Stimulated activated CD8-positive, alpha-beta memory T cell treated with anti-CD3 and anti-CD28 coated beads, Interleukin-12 subunit alpha, Interleukin-12 subunit beta, amount 100 ng/mL, for 1 hour (primary cell): ENCODE data around the gene GORAB.

ENCODE experiments used
- DNase-seq: peaks from one replicate; pipeline ENCODE4 v3.0.0-alpha.2; 2020; ENCODE audit warnings: low read depth

The GORAB gene

DNA sequence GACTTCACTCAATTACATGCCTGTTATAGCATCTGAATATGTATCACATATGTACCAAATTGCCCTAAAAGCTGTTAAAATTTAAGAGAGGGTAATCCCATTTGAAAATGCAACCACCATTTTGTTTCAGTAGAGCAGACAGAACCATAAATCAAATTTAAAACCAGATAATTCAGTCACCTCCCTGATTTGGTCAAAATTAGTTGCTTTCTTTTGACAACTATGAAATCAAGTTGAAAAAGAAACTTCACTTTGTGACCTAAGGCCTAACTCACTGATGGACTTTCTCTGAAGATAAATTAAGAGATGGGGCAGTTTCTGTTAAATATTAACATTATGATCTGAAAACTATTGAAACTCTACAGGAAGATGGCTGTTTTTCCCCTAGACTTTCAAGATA is 6.7 kb downstream of the GORAB start:
- DNase-seq, result no peak

DNA sequence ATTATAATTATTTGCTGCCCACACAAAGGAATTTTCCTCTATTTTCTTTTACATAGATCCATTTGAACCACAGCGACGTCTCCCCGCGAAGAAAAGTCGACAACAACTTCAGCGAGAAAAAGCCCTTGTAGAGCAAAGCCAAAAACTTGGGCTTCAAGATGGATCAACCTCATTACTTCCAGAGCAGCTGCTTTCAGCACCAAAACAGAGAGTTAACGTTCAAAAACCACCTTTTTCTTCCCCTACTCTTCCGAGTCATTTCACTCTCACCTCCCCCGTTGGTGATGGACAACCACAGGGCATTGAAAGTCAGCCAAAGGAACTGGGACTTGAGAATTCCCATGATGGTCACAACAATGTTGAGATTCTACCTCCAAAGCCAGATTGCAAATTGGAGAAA is 7.2 kb downstream of the GORAB start:
- DNase-seq, result no peak

DNA sequence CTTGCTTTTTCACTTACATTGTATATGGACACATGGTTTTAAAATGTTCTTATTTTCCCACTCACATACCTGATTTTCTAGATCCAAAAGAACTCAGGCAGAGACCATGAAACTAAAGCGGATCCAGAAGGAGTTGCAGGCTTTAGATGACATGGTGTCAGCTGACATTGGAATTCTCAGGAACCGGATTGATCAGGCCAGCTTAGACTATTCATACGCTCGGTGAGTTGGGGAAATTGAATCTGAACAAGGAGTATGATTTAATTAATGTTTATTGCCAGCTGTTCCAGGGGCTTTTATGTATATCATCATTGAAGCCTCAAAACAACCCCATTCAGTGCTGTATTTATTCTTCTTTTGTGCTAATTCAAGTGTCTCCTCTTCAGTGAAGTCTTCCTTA is 12.7 kb downstream of the GORAB start:
- DNase-seq, result no peak

DNA sequence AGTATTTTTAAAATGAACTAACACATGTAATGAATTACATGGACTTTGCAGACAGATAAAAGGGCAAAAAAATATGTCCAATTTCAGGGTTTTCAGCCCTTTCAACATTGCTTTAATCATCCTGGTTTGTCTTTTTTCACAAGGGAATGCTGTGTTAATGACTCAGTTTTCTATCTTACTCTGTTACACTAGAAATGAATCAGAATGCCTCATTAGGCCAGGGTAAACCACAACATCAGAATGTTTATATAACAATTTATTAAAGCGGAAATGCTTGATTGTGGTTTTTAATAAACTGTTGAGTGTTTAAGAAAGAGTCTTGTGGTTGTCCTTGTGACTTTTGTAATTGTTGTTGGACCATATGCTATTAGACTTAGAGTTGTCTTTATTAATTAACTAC is 13.5 kb downstream of the GORAB start:
- no peak for DNase-seq

DNA sequence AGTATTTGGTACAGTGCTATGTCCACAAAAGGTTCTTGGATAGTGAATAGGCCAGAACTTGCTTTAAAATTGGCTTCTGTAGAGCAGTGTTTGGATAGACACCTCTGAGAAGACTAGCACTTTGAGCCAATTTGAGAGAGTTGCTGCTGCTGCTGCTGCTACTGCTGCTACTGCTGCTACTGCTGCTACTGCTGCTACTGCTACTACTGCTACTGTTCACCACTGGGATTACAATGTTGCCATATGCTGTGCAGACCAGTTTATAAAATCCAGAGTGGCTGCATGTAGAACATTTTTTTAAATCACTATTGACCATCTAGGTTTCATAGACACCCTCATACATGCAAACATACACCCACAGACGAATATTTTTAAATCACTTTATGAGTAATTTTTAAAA is 15.3 kb downstream of the GORAB start:
- no peak for DNase-seq

DNA sequence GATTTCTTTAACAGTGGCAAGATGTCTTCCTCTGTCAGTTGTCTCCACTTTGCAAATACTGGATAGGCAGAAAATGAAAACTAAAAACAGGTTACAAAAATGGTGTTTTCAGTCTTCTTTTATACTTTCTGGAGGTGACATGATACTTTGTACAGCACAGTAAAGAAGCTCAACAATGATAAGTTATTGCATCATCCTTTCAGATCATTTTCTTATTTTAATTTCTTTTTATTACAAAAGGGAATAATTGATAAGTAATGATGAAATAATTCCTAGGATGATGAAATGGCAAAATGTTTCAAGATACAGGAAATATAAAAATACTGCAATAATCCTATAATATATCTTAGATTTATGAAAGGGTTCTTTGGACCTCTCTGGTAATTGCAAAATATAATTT is 16.5 kb downstream of the GORAB start:
- DNase-seq, result no peak

DNA sequence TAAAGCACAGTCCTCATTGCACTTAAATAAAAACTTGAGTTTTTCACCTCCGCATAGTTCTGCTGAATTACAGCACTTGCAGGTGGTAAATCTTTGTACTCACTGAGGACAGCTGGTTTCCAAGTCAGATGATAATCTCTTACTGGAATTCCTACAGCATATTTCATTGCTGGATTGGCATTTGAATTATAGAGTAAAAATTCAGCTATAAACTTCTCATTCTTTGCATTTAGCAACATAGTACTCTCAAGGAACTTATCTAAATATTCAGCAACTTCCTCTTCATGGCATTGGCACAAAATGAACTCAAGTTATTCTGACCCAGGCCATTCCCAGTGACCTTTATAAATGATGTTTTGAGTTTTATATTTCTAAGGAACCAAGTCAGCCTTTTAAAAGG is 23.4 kb downstream of the GORAB start:
- no peak for DNase-seq

DNA sequence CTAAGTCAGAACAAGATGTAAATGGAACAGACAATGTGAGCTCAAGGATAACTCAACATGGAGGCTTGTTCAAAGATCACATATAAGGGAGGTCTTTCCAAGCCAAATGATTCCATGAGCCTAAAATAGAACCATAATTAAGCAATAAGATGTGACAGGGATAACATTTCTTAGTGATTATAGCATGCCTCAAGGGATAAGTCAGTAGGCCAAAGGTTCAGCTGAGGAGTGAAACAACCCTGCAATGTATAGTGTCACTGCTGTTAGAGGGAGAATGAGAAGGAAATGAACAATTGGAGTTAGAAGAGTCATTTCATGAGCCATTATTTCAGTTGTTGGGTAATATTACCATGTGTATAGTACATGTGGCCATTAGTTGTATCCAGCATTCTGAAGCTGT is 25.0 kb downstream of the GORAB start:
- DNase-seq, result no peak

DNA sequence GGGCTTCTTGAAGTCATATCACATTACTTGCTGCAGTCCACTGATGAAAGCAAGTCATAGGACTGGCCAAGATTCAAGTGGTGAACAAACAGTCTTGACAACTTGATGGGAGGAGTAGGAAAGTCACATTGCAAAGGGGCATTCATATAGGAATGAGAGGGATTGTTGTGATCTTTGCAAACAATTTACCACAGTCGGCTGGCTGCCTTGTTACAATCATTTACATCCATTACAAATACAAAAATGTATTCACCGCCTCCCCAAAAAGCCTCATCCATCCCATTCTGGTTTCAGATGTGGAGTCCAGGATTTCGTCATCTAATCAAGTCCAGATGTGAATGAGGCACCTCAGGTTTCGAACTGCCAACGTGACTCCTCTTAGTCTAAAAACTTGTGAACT is 26.8 kb downstream of the GORAB start:
- DNase-seq, result no peak

DNA sequence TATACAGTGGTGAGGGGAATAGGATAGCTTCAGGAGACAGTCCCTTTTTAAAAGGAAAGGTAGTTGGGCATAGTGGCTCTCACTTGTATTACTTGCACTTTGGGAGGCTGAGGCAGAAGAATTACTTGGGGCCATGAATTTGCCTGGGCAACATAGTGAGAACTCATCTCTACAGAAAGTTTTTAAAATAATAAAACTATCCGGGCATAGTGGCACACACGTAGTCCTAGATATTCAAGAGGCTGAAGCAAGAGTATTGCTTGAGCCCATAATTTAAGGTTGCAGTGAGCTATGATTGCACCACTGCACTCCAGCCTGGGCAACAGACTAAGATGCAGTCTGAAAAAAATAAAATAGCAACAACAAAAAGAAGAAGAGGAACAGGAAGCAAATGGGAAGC is 27.2 kb downstream of the GORAB start:
- no peak for DNase-seq

DNA sequence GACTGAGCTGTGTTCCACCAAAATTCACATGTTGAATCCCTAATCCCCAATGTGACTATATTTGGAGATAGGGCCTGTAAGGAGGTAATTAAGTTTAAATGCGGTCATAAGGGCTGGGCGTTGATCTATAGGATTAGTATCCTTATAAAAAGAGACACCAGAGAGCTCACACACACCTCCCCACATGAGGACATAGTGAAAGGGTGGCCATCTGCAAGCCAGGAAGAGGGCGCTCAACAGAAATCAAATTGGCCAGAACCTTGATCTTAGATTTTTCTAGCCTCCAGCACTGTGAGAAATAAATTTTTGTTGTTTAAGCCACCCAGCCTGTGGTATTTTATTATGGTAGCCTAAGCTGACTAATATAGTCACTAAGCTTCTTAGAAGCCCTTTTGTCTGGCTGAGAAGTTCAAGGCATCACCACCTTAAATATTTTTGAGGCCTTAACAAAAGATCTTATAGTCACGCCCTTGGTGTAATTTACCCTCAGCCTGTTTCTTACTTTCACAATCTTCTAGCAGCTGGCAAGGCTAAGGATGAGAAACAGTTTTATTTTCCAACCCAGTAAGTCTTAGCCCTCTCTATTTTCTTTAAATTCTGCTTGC is 28.8 kb downstream of the GORAB start:
- no peak for DNase-seq

DNA sequence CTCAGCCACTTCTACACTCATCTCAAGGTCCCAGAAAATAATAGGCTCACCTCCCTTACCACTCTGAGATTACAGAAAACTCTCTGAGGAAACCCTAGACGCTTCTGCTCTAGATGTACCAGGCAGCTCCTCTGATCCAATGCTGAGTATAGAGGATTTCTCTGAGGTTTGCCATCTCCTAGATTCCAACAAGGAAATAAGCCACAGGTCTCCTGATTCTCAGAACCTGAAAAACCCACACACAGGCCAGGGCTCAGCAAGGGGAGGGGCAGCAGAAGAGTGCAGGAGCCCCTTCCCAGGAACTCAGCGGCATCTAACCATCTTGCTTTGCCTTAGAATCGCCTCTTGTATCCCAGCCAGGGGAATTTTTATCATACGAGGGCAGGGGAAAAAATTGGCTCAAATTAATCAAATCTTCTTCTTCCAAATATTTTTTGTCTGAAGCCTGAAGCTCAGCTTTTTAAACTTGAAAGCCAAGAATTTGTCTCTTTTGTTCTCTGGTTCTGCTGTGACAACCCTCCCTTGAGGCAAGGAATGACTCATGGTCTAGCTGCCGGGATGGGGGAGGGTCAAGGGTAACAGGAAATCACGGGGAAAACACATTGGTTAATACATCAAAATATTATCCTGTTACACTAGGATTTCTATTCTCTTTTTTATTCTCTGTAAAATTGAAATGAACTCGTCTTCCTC is 30.8 kb downstream of the GORAB start:
- DNase-seq, result no peak

DNA sequence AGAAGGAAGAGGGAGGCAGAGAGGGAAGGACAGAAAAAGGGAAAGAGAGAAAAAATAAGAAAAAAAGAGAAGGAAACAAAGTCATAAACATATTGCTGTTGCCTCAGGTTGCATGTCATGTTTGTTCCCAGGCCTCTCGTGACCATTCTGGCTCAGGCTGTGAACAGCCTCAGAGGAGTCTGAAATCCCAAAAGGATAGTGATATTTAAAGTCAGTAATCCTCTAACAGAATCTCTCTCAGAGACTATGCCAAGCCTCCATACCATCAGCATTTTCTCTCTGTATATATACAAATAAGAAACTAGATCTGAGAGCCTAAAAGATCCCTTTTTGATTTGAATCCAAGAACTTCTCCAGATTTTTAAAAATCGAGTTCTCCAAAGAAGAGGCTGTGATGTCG is 35.2 kb downstream of the GORAB start:
- DNase-seq, result no peak

DNA sequence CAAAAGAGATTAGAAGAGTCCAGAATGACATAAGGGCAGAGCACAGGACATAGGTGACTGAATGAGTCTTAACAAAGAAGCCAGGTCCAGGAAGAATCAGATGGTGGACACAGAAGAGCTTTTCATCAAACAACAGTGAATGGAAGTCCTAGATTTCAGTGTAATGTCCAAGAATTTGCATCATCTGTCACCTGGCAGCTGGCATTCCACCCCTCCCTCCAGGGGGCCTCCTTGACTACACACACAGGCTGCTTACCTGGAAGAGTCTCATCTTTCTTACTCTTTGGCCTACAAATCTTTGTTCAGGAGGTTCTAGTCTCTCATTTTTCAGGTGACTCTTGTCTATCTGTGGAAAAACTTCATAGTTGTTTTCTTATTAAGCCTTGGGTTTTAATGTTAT is 36.2 kb downstream of the GORAB start:
- no peak for DNase-seq

DNA sequence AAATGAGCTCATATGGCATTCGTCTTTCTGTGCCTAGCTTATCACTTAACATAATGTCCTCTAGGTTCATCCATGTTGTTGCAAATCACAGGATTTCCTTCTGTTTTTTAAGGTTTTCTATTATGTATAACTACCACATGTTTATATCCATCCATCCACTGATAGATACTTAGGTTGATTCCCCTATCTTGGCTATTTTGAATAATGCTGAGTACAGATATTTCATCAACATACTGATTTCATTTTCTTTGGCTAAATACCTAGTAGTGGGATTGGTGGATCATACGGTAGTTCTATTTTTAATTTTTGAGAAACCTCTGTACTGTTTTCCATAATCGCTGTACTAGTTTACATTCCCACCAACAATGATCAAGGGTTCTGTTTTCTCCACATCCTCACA is 45.0 kb downstream of the GORAB start:
- DNase-seq, result no peak

DNA sequence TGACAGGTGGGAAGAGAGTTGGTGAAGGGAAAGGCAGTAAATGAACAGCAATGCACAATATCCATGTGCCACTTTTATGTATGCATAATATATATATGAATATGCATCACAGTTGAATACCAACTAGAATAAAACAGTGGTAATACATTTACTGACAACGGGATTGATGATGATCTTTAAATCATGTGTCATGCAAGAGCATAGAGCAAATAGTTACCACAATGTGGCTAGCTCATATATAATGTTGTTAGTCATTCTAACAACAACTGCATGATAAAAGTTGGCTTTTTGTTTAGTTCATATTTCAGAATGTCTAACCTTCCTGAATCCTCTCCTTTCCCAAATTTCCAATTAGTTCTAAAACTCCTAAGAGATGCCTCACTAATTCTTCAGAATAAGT is 46.4 kb downstream of the GORAB start:
- no peak for DNase-seq

DNA sequence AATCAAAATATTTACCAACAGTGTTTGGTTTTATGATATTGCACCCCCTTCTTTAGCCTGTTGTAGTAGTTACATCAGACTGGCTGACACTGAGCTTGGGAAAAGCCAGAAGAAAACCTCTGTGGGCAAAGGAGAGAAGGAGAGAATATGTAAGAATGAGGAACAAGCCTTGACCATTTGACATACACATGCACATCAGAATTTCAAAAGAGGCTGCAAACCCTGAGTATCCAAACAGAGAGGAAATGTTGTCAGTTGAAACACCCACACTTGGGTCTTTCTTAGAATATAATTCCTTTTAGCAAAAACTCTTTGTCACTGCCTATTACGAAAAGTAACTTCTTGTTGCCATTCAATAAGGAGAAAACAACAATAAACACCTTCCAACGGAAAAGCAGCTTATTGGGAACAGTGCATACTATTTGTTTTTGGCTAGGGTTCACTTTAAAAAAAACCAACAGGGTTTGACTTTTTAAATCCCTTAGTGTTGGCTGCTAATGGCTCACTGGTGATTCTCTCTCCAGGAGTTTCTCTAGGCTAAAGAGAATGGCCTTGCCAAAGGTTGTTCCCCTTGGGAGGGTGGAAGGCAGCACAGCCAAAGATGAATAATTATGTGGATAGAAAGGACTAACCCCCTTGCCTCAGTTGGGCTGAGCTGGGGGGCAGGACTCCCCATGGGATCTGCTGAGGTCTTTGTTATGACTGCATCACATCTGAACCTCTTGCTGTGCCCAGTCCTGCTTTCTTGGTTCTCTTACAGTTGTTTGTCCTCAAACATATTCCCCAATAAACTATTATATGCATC is 48.9 kb downstream of the GORAB start:
- DNase-seq, result no peak

DNA sequence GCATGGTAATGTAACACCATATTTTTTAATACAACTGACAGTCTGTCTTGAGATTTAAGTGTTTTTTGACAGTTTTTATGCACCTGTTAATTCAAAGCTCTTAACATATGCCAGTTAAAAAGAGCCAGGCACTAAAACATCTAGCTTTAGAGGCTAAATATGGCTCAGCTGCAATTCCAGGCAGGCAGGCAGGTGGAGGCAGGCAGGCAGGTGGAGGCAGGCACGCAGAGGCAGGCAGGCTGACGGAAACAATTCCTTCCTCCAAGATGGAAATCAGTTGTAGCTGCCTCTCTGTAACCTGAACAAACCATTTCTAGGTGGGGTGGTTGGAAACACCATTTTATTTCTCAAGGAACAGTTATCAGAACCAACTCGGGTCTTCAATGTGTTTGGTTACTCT is 51.2 kb downstream of the GORAB start:
- DNase-seq, result no peak

DNA sequence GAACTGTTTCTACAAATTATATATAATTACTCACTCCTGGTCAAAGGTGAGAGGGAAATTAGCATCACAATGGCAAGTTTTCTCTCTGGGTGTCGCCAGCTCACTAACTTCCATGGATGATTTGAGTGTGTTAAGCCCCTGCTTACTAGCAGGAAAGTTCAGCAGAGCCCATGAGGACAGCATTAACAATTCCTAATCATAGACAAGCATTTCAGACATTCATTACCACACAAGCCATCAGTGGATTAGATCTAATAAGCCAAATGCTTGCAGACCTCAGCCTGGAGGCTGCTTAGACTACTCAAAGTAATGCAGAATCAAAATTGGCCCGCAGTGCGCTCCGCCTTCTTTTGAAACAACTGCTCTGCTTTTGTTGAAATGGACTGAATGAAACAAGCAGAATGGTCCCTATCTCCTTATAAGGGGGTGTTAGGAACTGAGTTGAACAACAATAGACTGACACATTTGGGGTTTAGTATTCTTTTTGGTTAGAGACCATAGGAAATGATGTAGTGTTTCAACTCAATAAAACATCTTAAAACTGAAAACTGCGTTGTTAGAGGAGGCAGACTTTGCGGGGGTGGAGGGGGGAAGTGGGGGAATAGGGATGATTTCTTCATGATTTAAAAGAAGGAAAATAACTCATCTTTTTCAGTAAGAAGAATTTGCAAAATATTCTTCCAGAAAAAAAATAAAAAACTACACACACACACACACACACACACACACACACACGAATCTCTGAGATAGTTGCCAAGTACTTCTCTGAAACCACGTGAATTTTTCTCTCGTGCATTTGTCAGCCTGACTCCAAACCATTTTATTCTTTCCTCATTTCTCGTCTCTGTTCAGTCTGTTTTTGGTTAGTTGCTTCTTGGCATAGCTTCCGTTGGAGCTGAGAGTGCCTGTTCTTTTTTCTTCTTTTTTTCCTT is 54.6 kb downstream of the GORAB start:
- DNase-seq, result no peak

DNA sequence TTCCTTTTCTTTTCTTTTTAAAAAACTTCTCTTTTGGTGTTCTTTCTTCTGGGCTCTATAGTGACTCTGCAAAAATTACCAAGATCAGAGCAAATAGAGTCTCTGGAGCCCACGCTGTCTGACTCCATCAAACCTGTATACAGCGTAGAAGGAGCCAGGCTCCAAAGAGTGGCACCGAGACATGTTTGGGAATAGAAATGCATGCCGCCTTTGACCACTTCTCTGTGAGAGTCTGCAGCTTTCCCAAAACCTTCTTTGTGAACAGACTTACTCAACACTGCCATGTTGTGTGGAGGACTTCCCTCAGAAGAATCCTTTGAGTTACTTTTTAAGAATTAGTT is 55.3 kb downstream of the GORAB start:
- DNase-seq, result no peak

DNA sequence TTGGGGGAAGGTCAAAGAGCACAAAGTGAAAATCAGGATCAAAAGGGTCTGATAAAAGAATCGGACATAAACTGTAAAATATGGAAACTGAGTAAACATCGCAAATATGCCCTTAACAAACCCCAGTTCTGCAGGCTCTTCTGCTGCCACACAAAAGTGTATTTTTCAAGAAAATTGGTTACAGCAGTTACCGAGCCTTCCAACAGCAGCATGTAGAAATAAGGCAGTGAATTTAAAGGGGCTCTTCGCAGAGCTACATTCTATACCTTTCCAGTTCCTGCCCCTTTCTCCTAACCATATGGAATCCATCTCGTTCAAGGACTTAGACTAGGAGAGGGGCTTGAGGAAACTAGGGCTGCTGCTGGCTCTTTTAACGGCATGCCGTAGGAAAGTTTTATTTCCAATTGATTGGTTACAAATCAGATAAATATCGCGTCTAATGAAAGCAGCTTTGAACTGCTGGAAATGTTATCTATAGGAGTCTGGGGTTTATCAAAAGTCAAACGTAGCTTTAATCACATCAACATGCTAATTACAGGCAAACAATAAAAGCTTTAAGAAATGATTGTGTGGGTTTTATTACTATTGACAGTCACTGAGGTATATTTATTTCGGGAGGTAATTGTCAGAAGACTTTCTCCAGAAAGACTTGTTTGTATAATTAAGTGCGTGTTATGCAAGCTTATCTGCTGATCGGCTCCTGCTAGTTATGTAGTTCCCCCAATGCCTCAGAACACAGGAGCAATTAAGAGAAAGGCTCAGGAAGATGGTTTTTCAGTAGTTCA is 59.1 kb downstream of the GORAB start:
- DNase-seq, result no peak
